Astrocyte (in vitro differentiated cells and primary cell): Measurements from ENCODE around the gene SLC6A9. TPM values are rescaled to one million over a fixed set of nuclear protein-coding genes. Genes with fewer than 3 reads are reported as not detected.

Experiments used
- DNase-seq: peaks from one replicate; pipeline ENCODE4 v3.0.0-alpha.2; 2010; ENCODE audit warnings: low read depth
- FAIRE-seq: peaks from 2 replicates; lab custom pipeline; 2011; peaks lifted over from hg19 to GRCh38; lab: Jason Lieb, UNC
- H2AFZ ChIP-seq: 2 replicates; pipeline ENCODE4 v1.6.0; 2012; ENCODE audit warnings: low read depth, low read length, inconsistent platforms
- H3K27ac ChIP-seq: 2 replicates; pipeline ENCODE4 v1.5.1; 2011; ENCODE audit warnings: low read depth, low read length, inconsistent platforms
- H3K27me3 ChIP-seq: 2 replicates; pipeline ENCODE4 v1.6.0; 2011; ENCODE audit warnings: low read length, inconsistent platforms; ENCODE audit not compliant: insufficient read depth
- H3K36me3 ChIP-seq: 2 replicates; pipeline ENCODE4 v1.5.1; 2011; ENCODE audit warnings: low read length, inconsistent platforms; ENCODE audit not compliant: insufficient read depth
- H3K4me1 ChIP-seq: 2 replicates; pipeline ENCODE4 v1.5.1; 2011; ENCODE audit warnings: low read length, inconsistent platforms; ENCODE audit not compliant: insufficient read depth
- H3K4me2 ChIP-seq: 2 replicates; pipeline ENCODE4 v1.6.0; 2012; ENCODE audit warnings: low read length, inconsistent platforms
- H3K4me3 ChIP-seq: 2 replicates; pipeline ENCODE4 v1.5.1; 2011; ENCODE audit warnings: low read depth, mild to moderate bottlenecking, low read length, inconsistent platforms; ENCODE audit not compliant: insufficient read depth
- H3K79me2 ChIP-seq: 2 replicates; pipeline ENCODE4 v1.6.0; 2012; ENCODE audit warnings: mild to moderate bottlenecking, low read length, inconsistent platforms; ENCODE audit not compliant: insufficient read depth
- H3K9ac ChIP-seq: 2 replicates; pipeline ENCODE4 v1.6.0; 2012; ENCODE audit warnings: mild to moderate bottlenecking, low read length, inconsistent platforms
- H3K9me3 ChIP-seq: 2 replicates; pipeline ENCODE4 v1.5.1; 2012; ENCODE audit warnings: low read depth, mild to moderate bottlenecking, low read length, inconsistent platforms; ENCODE audit not compliant: insufficient read depth
- H4K20me1 ChIP-seq: 2 replicates; pipeline ENCODE4 v1.6.0; 2012; ENCODE audit warnings: low read length, inconsistent platforms; ENCODE audit not compliant: insufficient read depth
- H3K27ac Mint-ChIP-seq: one replicate; pipeline ENCODE4 v1.8.0; 2021; ENCODE audit warnings: mild to moderate bottlenecking, mixed read lengths; ENCODE audit not compliant: unreplicated experiment
- H3K27me3 Mint-ChIP-seq: one replicate; pipeline ENCODE4 v1.8.0; 2021; ENCODE audit warnings: low read depth, mixed read lengths; ENCODE audit not compliant: unreplicated experiment
- H3K36me3 Mint-ChIP-seq: one replicate; pipeline ENCODE4 v1.8.0; 2021; ENCODE audit warnings: low read depth, mixed read lengths; ENCODE audit not compliant: unreplicated experiment
- H3K4me1 Mint-ChIP-seq: one replicate; pipeline ENCODE4 v1.8.0; 2021; ENCODE audit warnings: low read depth, mixed read lengths; ENCODE audit not compliant: unreplicated experiment
- H3K4me3 Mint-ChIP-seq: one replicate; pipeline ENCODE4 v1.8.0; 2021; ENCODE audit warnings: mild to moderate bottlenecking, moderate library complexity, mixed read lengths; ENCODE audit not compliant: unreplicated experiment
- H3K9me3 Mint-ChIP-seq: one replicate; pipeline ENCODE4 v1.8.0; 2021; ENCODE audit warnings: mild to moderate bottlenecking, mixed read lengths; ENCODE audit not compliant: unreplicated experiment
- CTCF ChIP-seq: IDR thresholded peaks from 2 replicates; pipeline ENCODE4 v1.5.1; 2011; ENCODE audit warnings: low read depth, mild to moderate bottlenecking, inconsistent platforms, low read length, moderate library complexity; ENCODE audit not compliant: insufficient read depth
- EZH2 ChIP-seq: IDR thresholded peaks from 2 replicates; pipeline ENCODE4 v1.6.1; 2012; ENCODE audit warnings: mild to moderate bottlenecking, low read length, inconsistent platforms; ENCODE audit not compliant: insufficient read depth
- total RNA-seq: library from RNA; stranded (reverse); gene quantifications from 2 replicates; pipeline ENCODE4 v1.2.1, GENCODE V29; 2021

Gene SLC6A9
- total RNA-seq, 1 donor from 2014 or later: 45.2 TPM

GRCh38 chr1:44002606-44003157, 28.6 kb downstream of the SLC6A9 start:
- H3K36me3 Mint-ChIP-seq: peaks cover 29% of the 10 kb centered on the region
- no peak for FAIRE-seq

GRCh38 chr1:44002165-44002564, 29.1 kb downstream of the SLC6A9 start:
- no peaks in the 10 kb centered on the region for H3K36me3 ChIP-seq
- no peak overlapping the region for H3K27ac ChIP-seq
- peaks cover 25% of the 10 kb centered on the region for H3K36me3 Mint-ChIP-seq
- no peaks in the 10 kb centered on the region for H3K27me3 ChIP-seq
- H3K27ac Mint-ChIP-seq: no peak overlapping the region
- no peak for TF ChIP-seq EZH2
- no peak for TF ChIP-seq CTCF
- no peaks in the 10 kb centered on the region for H3K79me2 ChIP-seq
- H3K4me3 ChIP-seq: no peak overlapping the region
- no peak overlapping the region for H3K4me2 ChIP-seq
- FAIRE-seq (no peak), DNase-seq (no peak)
- H4K20me1 ChIP-seq: no peaks in the 10 kb centered on the region
- H3K4me3 Mint-ChIP-seq: no peak overlapping the region
- peaks cover 5% of the 10 kb centered on the region for H3K27me3 Mint-ChIP-seq
- H2AFZ ChIP-seq: no peak overlapping the region
- no peak overlapping the region for H3K9ac ChIP-seq
- no peaks in the 10 kb centered on the region for H3K4me1 Mint-ChIP-seq
- H3K9me3 ChIP-seq: no peaks in the 10 kb centered on the region
- H3K9me3 Mint-ChIP-seq: no peaks in the 10 kb centered on the region
- no peaks in the 10 kb centered on the region for H3K4me1 ChIP-seq

More at GRCh38 chr1:44002606-44003157, 28.6 kb downstream of the SLC6A9 start:
- no peak overlapping the region for H3K27ac ChIP-seq
- H2AFZ ChIP-seq: no peak overlapping the region
- no peak overlapping the region for H3K4me3 ChIP-seq
- Mint-ChIP-seq H3K9me3 (no peaks in the 10 kb centered on the region), H3K27ac (no peak overlapping the region), H3K4me3 (no peak overlapping the region), H3K4me1 (no peaks in the 10 kb centered on the region), H3K27me3 (peaks cover 5% of the 10 kb centered on the region)
- no peak overlapping the region for H3K4me2 ChIP-seq
- H4K20me1 ChIP-seq: no peaks in the 10 kb centered on the region
- no peaks in the 10 kb centered on the region for H3K36me3 ChIP-seq
- H3K9me3 ChIP-seq: no peaks in the 10 kb centered on the region
- DNase-seq: no peak
- H3K79me2 ChIP-seq: no peaks in the 10 kb centered on the region
- TF ChIP-seq EZH2: no peak
- no peak overlapping the region for H3K9ac ChIP-seq
- no peaks in the 10 kb centered on the region for H3K4me1 ChIP-seq
- H3K27me3 ChIP-seq: no peaks in the 10 kb centered on the region

- Mint-ChIP-seq H3K4me1 (no peaks in the 10 kb centered on the region), H3K9me3 (no peaks in the 10 kb centered on the region), H3K4me3 (no peak overlapping the region), H3K27me3 (peaks cover 2% of the 10 kb centered on the region), H3K36me3 (peaks cover 25% of the 10 kb centered on the region), H3K27ac (no peak overlapping the region)
- H3K9me3 ChIP-seq: no peaks in the 10 kb centered on the region
- FAIRE-seq: no peak
- H3K4me2 ChIP-seq: no peak overlapping the region
- no peak overlapping the region for H3K4me3 ChIP-seq
- no peaks in the 10 kb centered on the region for H3K79me2 ChIP-seq
- no peak overlapping the region for H3K9ac ChIP-seq
- DNase-seq: no peak
- no peak for TF ChIP-seq CTCF
- no peak for TF ChIP-seq EZH2
- H3K27me3 ChIP-seq: no peaks in the 10 kb centered on the region
- H2AFZ ChIP-seq: no peak overlapping the region
- no peaks in the 10 kb centered on the region for H4K20me1 ChIP-seq
- H3K27ac ChIP-seq: no peak overlapping the region
- H3K36me3 ChIP-seq: no peaks in the 10 kb centered on the region
- no peaks in the 10 kb centered on the region for H3K4me1 ChIP-seq
These were observed 31.1 kb downstream of the SLC6A9 start for GRCh38 chr1:44000122-44000665.
